Fibroblast of the aortic adventitia (primary cell): Measurements from ENCODE around the gene TIMM13. TPM values are rescaled to one million over a fixed set of nuclear protein-coding genes. Genes with fewer than 3 reads are reported as not detected.
"Not testable (repeated sequence)": the region's sequence is repeated elsewhere in the genome, so short reads cannot be mapped to it uniquely, and the experiment has no call there.

Source experiments
- DNase-seq: peaks from one replicate; pipeline ENCODE4 v3.0.0-alpha.2; 2010; ENCODE audit warnings: low read depth
- H3K4me3 ChIP-seq: 2 replicates; pipeline ENCODE4 v1.5.1; 2011; ENCODE audit warnings: low read depth, mild to moderate bottlenecking, control low read depth, low read length, moderate library complexity
- CTCF ChIP-seq: IDR thresholded peaks from 2 replicates; pipeline ENCODE4 v1.5.1; 2011; ENCODE audit warnings: mild to moderate bottlenecking, low read length, control low read depth, inconsistent platforms; ENCODE audit not compliant: insufficient read depth
- total RNA-seq: library from RNA; depleted of rRNA; stranded (reverse); fragments of >200 nt; gene quantifications from 2 replicates; pipeline ENCODE4 v1.2.3, GENCODE V29; 2012; ENCODE audit warnings: low replicate concordance

The TIMM13 gene
- total RNA-seq, 1 donor: 33.1 TPM

GRCh38 chr19:2394442-2395292, 32.7 kb downstream of the TIMM13 start:
- no peak overlapping the region for H3K4me3 ChIP-seq
- no peak for TF ChIP-seq CTCF
- DNase-seq: no peak

GRCh38 chr19:2394054-2394441, 33.3 kb downstream of the TIMM13 start:
- no peak overlapping the region for H3K4me3 ChIP-seq

GRCh38 chr19:2392899-2393298, 34.5 kb downstream of the TIMM13 start:
- not testable (repeated sequence) for DNase-seq, H3K4me3 ChIP-seq

More at GRCh38 chr19:2394054-2394441, 33.3 kb downstream of the TIMM13 start:
- no peak for DNase-seq
- TF ChIP-seq CTCF: no peak

- TF ChIP-seq CTCF: no peak
- DNase-seq: no peak
- no peak overlapping the region for H3K4me3 ChIP-seq
These were observed 35.0 kb downstream of the TIMM13 start for GRCh38 chr19:2392366-2392765.

- DNase-seq: peak; percentile 82
- TF ChIP-seq CTCF: peak; percentile 84
- no peak overlapping the region for H3K4me3 ChIP-seq
These were observed 36.2 kb downstream of the TIMM13 start for GRCh38 chr19:2391118-2391725.

GRCh38 chr19:2389594-2389993, 37.8 kb downstream of the TIMM13 start:
- no peak for DNase-seq
- no peak for TF ChIP-seq CTCF

More at GRCh38 chr19:2389594-2389993, 37.8 kb downstream of the TIMM13 start:
- H3K4me3 ChIP-seq: no peak overlapping the region
